Measurements from ENCODE around the gene RBMS2.

DNA sequence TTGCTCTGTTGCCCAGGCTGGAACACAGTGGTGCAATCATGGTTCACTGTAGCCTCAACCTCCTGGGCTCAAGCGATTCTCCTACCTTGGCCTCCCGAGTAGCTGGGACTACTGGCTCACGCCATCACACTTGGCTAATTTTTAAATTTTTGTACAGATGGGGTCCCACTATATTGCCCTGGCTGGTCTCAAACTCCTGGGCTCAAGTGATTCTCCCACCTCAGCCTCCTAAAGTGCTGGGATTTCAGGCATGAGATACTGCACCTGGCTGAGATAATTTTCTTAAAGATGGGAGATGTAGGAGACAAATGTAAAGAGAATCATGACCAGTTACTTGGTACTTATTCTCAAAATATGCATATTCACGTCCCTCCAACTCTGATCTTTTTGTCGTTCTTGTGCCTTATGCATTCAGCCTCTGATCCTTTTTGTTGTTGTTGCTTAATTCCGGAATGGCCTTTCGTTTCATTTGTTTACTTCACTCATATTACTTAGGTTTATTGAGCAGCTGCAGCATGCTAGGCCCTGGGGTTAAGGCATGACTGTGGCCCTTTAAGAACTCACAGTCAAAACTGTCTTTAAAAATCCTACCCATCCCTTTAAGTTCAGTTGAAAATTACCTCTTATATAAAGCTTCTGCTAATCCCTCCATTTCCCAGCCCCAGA is 8.9 kb downstream of the RBMS2 start:
- no peak for TF ChIP-seq EP300 (IDR thresholded peaks at IDR 0.05)
- TF ChIP-seq POLR2A (IDR thresholded peaks at IDR 0.05) = no peak

All from tibial nerve (tissue), 3 donors.